MM.1S (cell line): ENCODE measurements around the gene IL23R.

Experiments used
- CTCF ChIP-seq: fragments of 300-600 bp; sonication (generic); IDR thresholded peaks from 2 replicates; pipeline ENCODE4 v1.5.1; 2016; ENCODE audit warnings: antibody characterized with exemption, low read length, mixed read lengths
- EZH2 ChIP-seq: fragments of 300-600 bp; sonication (generic); optimal IDR thresholded peaks from 2 replicates; pipeline ENCODE3; 2017; ENCODE audit warnings: low read depth, mild to moderate bottlenecking, antibody characterized with exemption, low read length, mixed read lengths
- EZH2phosphoT487 ChIP-seq: fragments of 300-600 bp; sonication (generic); IDR thresholded peaks from 2 replicates; pipeline ENCODE4 v1.6.1; 2018; ENCODE audit warnings: antibody characterized with exemption, low read length

DNA sequence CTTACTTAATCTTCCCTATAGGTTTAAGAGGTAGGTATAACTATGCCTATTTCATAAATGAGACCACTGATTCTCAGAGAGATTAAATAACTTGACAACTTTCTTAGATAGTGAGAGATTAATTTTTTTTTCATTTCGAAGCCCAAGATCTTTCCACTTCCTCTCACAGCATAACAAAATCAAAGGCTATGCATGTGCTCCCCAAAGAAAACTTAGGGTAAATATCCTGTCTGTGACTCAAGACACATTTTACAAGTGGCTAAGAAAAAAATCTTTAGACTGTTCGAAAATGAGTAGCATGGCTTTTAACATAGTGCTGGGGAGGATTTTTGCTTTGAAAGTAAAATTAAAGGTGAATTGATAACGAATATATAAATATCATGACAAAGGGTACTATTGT is 23.3 kb upstream of the IL23R start:
- TF ChIP-seq EZH2phosphoT487 (no peak), EZH2 (no peak), CTCF (no peak)
